Stomach smooth muscle (tissue), 2 donors: Measurements from ENCODE around the gene HOXA2.

Source experiments
- H3K27ac ChIP-seq: one replicate; pipeline ENCODE4 v1.7.0; 2013; ENCODE audit warnings: mild to moderate bottlenecking, low read length, inconsistent platforms
- H3K27me3 ChIP-seq, 2 donors: one replicate each; pipeline ENCODE4 v1.7.0; 2013; ENCODE audit warnings: low read length in 2 of 2; ENCODE audit not compliant: insufficient read depth in 2 of 2, control insufficient read depth in 1 of 2
- H3K36me3 ChIP-seq, 2 donors: one replicate each; pipeline ENCODE4 v1.7.0; 2013; ENCODE audit warnings: low read length in 2 of 2; ENCODE audit not compliant: control insufficient read depth in 2 of 2, insufficient read depth in 2 of 2
- H3K4me1 ChIP-seq: one replicate; pipeline ENCODE4 v1.7.0; 2013; ENCODE audit warnings: low read length; ENCODE audit not compliant: control insufficient read depth, insufficient read depth
- H3K4me3 ChIP-seq, 2 donors: one replicate each; pipeline ENCODE4 v1.7.0; 2013; ENCODE audit warnings: low read length in 2 of 2
- H3K9ac ChIP-seq, 2 donors: one replicate each; pipeline ENCODE4 v1.7.0; 2013; ENCODE audit warnings: low read length in 2 of 2, mild to moderate bottlenecking in 1 of 2
- H3K9me3 ChIP-seq, 2 donors: one replicate each; pipeline ENCODE4 v1.7.0; 2013; ENCODE audit warnings: low read length in 2 of 2; ENCODE audit not compliant: control insufficient read depth in 2 of 2
- donor health status: healthy.
- donor health status: Pancreatic carcinoma.

Gene HOXA2

DNA sequence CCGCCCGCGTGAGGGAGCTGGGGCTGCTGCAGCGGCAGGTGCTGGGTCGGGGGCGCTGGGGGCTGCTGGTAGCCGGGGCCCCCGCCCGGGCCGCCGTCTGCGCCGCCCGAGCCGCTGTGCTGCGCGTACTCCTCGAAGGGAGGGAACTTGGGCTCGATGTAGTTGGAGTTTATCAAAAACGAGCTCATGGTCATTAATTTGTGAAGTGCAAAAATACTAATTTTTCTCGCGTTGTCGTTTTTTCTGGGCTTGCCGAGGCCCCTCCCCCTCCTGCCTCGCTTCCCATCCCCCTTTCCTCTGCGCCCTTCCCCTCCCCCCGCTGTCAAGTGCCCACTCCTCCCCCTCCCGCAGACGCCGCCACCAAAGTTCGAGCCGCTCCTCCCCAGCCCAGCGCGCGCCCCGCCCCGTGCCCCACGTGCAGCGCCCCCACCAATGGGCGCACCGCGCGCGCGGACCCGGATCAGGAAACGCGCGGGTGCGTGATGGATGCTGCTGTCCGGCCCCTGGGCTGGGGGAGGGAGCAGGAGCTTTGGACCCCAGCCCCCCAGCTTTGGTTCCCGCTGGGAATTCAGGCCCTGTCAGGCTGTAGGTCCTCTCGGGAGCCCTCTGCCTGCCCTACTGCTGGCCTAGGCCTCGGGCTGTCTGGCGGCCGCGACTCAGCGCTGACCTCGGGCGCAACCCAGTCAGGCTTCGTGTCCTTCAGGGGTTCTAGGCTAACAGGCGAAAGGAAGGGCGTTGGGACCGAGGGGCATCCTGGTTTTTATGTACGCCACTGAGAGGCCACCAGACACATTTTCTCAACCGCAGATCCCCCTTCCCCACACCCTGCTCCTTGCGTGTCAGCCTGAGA lies 28.3 kb upstream of the HOXA2 start, which contains the start of gene HOXA4:
Gene HOXA4, minus strand, starts transcription at position 218 of the 850 bp plus-strand sequence. Its CDS starts 24 bp downstream, at position 194.
- no peaks in the 10 kb centered on the region for H3K27me3 ChIP-seq
- no peaks in the 10 kb centered on the region for H3K9me3 ChIP-seq
- H3K9ac ChIP-seq = peak within 1 kb of the TSS; percentile 89 to 90
- peak within 1 kb of the TSS; percentile 98 for H3K27ac ChIP-seq
- no peaks in the 10 kb centered on the region for H3K36me3 ChIP-seq
- peaks cover 70% of the 10 kb centered on the region for H3K4me1 ChIP-seq
- peak within 1 kb of the TSS; percentile 88 to 93 for H3K4me3 ChIP-seq

DNA sequence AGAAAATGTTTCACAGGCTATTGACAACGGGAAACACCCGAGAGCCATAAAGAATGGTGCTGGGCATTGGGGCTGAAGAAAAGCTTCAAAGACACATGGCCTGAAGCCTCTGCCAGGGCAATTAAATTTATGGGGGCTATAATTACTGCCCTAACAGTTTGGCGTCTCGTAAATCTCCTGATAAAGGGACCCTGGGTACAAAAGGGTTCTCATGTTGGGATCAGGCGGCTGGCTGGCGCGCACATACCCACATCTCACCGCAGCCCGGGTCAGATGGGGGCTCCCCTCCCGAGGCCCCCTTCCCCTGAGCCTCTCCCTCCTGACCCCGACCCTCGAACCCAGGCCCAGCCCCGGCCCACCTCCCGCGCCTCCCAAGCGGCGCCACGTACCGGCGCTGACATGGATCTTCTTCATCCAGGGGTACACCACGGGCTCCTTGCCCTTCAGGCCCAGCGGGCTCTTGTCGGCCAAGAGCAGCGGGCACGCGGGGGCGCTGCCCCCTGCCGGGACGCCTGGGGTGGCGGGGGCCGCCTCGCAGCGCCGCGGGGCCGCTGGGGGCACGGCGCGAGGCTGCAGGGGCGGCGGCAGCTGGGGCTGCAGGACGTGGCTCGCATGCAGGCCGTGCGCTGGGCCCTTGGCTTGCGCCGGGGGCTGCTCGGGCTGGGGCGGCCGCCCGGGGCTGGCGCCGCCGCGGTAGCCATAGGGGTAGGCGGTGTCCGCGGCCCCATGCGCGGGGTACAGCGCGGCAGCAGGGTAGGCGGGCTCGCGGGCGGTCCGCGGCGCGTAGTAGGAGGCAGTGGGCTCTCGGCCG lies 27.5 kb upstream of the HOXA2 start:
- Histone ChIP-seq H3K9me3 (no peaks in the 10 kb centered on the region), H3K36me3 (no peaks in the 10 kb centered on the region), H3K4me3 (peak overlapping the region; percentile 88 to 93), H3K27ac (peak overlapping the region; percentile 98), H3K27me3 (no peaks in the 10 kb centered on the region), H3K9ac (peak overlapping the region; percentile 89 to 90), H3K4me1 (peaks cover 72% of the 10 kb centered on the region)

DNA sequence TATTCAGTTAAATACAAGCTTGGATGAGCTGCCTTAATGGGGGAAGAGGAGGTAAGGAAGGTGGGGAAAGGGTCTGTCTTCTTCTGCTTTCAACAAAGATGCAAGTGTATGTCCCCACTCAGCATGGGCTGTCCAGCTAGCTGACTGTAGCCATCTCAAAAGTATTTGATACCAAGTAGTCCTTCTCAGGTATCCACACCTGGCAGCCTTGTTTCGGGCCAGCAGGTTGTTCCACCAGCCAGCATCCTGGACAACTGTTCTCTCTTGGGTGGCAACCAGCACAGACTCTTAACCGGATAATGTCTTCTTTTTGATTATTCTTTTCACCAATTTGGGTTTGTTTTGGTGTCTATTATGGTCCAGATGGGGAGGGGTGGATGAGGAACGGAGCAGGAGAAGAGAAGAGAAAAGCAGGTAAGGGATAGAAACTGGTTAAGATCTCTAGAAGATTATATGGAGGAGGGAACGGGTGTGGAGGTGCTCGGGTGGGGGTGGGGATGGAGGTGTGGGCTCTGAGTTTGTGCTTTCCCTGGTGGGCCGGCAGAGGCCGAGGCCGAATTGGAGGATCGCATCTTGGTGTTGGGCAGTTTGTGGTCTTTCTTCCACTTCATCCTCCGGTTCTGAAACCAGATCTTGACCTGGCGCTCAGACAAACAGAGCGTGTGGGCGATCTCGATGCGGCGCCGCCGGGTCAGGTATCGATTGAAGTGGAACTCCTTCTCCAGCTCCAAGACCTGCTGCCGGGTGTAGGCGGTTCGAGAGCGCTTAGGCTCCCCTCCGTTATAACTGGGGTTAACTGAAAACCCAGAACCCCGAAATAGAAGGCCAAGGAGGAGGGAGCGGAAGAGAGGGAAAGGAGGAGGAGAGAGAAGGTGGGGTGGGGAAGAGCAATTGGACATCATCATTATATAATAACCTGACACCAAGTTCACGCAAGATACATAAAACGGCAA lies 26.6 kb upstream of the HOXA2 start:
- Histone ChIP-seq H3K27me3 (no peaks in the 10 kb centered on the region), H3K36me3 (no peaks in the 10 kb centered on the region), H3K9ac (peak overlapping the region; percentile 89 to 90), H3K4me3 (peak overlapping the region; percentile 88 to 93), H3K27ac (peak overlapping the region; percentile 98), H3K4me1 (peaks cover 78% of the 10 kb centered on the region), H3K9me3 (no peaks in the 10 kb centered on the region)

- H3K9ac ChIP-seq = peak overlapping the region; percentile 29 to 89
- H3K4me3 ChIP-seq = peak overlapping the region; percentile 34 to 93
- H3K9me3 ChIP-seq = no peaks in the 10 kb centered on the region
- no peaks in the 10 kb centered on the region for H3K36me3 ChIP-seq
- peaks cover 78% of the 10 kb centered on the region for H3K4me1 ChIP-seq
- H3K27ac ChIP-seq = peak overlapping the region; percentile 98
- no peaks in the 10 kb centered on the region for H3K27me3 ChIP-seq
These were observed 25.6 kb upstream of the HOXA2 start for GRCh38 chr7:27128034-27128433.

DNA sequence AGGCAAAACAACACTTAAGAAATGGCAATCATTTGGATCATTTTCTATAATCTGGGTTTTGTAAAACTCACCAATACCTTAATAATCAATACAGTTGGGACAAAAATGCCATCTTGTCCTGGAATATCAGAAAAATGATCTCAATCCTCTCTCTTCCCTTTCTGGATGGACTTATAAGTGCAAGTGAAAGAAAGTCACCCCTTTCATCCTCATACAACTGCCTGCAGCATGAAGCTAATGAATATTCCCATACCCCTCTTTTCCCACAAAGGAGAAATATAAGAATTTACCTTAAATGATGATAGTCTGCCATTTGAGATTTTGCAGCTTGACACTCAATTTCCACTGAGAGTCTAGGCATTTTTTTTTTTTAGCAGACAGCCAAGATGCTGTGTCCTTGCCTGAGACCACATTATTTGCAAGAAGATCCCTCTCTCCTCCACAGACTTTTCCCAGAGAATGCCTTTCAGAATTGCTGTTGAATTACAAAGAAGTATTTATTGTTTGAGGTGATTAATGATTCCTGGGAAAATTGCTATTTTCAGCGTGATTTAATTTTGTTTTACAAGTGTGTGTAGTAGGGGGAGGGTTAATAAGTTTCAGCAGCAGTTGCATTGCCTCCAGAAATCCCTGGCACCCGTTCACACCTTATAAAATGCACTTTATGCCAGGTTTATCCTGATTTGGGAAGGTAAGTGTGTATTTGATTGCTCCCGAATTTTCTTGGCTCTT lies 24.3 kb upstream of the HOXA2 start:
- Histone ChIP-seq H3K9ac (peak overlapping the region; percentile 29 to 89), H3K4me1 (peaks cover 73% of the 10 kb centered on the region), H3K9me3 (no peaks in the 10 kb centered on the region), H3K36me3 (no peaks in the 10 kb centered on the region), H3K4me3 (peak overlapping the region; percentile 34 to 93), H3K27ac (peak overlapping the region; percentile 98), H3K27me3 (no peaks in the 10 kb centered on the region)

GRCh38 chr7:27125986-27126394 lies 23.5 kb upstream of the HOXA2 start:
- peaks cover 69% of the 10 kb centered on the region for H3K4me1 ChIP-seq
- H3K9ac ChIP-seq = peak overlapping the region in 1 of 2 donors; percentile 23
- no peaks in the 10 kb centered on the region for H3K9me3 ChIP-seq
- H3K36me3 ChIP-seq = no peaks in the 10 kb centered on the region
- H3K27ac ChIP-seq = peak overlapping the region; percentile 98
- peak overlapping the region in 1 of 2 donors; percentile 93 for H3K4me3 ChIP-seq
- H3K27me3 ChIP-seq = no peaks in the 10 kb centered on the region

- Histone ChIP-seq H3K9me3 (no peaks in the 10 kb centered on the region), H3K9ac (peak overlapping the region; percentile 91 to 93), H3K4me3 (peak overlapping the region; percentile 64 to 93), H3K36me3 (no peaks in the 10 kb centered on the region), H3K4me1 (peaks cover 76% of the 10 kb centered on the region), H3K27me3 (no peaks in the 10 kb centered on the region), H3K27ac (peak overlapping the region; percentile 98)
These were observed 22.6 kb upstream of the HOXA2 start for GRCh38 chr7:27124902-27125689.

DNA sequence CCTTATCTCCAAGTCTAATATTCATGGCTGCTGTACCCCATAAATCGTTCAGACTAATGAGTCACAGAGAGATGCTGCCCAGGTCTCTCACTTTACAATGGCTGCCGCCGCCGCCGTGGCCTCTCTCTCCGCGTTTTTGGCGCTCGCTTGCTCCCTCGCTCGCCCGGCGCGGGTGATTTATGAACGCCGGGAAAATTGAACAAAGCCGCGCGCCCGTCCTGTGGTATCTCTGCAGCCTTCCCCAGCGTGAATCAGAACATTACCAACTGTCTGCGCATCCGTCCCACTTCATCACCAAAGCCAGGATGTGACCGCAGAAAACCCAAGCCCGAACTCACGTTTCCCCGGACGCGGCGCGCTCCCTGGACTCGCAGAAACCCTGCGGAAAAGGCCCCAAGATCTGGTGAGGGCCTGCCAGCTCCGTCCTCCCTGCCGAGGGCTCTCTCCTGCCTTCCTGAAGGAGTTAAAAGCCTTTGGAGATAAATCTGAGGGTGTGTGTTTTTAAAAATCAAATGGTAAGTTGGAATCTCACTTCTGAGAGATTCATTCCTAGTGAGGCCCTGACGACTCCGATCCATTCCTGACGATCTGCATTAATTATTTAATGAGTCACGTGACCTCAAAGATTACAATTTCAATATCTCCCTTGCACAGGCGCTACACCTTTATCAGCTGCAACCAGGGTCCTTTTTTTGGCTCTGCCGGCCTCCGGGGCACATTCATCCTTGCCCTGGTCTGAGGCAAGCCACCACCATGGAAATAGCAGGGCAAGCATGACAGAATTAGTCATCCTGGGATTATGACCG lies 21.8 kb upstream of the HOXA2 start:
- H3K9ac ChIP-seq = peak overlapping the region; percentile 91 to 93

More for the DNA sequence above, 21.8 kb upstream of the HOXA2 start:
- peak overlapping the region; percentile 98 for H3K27ac ChIP-seq
- H3K36me3 ChIP-seq = no peaks in the 10 kb centered on the region
- H3K4me1 ChIP-seq = peaks cover 81% of the 10 kb centered on the region
- H3K9me3 ChIP-seq = no peaks in the 10 kb centered on the region
- H3K27me3 ChIP-seq = no peaks in the 10 kb centered on the region
- H3K4me3 ChIP-seq = peak overlapping the region; percentile 64 to 93
